Measurements from ENCODE around the gene MGAT5B.

The MGAT5B gene

DNA sequence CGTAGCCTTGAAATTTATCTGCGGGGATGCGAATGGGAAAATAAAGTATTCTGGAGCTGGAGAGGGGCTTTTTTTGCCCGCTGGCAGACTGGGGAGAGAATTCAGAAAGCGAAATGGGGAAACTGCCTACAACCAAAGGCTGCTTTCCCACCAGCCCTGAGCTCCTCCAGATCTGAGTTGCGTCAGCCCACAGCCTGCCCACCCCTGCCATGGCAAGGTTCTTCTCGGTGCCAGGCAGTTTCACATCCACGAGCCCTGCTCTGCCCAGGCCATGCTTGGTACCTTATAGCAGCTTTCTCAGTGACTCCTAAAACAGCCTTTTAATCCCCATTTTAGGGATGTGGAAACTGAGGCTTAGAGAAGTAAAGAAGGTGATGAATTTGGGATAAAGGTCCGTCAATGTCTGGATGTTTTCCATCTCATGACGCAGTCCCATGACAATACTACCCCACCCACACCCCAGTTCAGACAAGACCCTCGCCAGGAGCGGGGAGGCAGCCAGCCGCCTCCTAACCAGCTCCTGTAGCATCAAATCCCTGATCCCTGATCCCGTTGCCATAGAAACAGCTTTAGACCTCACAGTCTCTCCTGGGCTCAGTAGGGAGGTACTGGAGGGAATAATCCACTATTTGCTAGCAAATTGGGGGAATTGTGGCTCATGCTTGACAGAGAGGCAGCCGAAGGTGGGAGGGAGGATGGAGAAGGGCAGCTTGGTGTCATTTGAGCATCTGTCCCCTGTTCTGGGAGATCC is 113.5 kb downstream of the MGAT5B start:
- DNase-seq (ENCODE audit: low read depth), result no peak

DNA sequence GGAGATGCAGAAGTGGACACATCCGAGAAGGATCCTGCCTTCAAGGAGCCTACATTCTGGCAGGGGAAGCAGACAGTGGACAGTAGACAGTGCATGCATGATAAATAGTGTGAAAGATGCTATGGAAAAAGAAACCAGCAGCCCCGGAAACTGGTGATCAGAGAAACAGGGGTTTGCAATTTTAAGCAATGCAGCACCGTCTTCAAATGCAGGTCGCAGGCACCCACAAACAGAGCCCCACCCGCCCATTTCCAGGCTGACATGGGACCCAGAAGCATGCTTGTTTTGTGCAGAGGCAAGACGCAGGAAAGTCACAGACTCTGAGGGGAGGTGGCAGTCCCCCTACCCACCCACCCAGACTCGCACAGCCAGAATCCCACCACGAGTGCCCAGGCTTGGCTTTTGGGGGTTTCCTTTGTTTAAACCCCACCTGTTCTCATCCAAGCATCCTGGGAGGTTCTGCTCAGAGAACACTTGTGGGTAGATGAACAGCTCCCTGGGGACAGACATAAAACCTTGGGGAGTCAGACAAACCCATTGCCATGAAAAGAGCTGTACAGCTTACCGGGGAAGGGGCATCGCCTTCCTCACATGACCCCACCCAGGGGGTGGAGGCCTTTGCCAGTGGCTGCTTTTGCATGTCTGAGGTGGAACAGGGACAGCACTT is 114.3 kb downstream of the MGAT5B start:
- DNase-seq (ENCODE audit: low read depth), result no peak

- DNase-seq (ENCODE audit: low read depth), result no peak
These were observed 115.0 kb downstream of the MGAT5B start for GRCh38 chr17:76983075-76983775.

GRCh38 chr17:76986365-76986764 is 118.2 kb downstream of the MGAT5B start:
- no peak for DNase-seq (ENCODE audit: low read depth)

- DNase-seq (ENCODE audit: low read depth), result no peak
These were observed 119.4 kb downstream of the MGAT5B start for GRCh38 chr17:76987486-76988093.

DNA sequence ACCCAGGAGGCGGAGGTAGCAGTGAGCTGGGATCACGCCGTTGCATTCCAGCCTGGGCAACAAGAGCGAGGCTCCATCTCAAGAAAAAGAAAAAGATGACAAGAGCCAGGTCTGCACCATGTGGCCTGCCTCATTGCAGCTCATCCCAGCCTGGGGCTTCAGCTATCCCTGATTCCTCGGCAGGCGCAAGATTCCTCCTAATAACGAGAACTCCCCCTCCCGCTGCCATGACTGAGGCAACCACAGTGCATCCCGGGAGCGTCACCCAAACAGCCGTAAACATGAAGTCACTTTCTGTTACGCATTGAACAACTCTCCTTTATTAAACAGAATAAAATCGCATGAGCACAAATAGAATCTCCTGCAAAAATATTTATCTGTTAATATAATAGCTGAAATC is 120.6 kb downstream of the MGAT5B start:
- no peak for DNase-seq (ENCODE audit: low read depth)

DNA sequence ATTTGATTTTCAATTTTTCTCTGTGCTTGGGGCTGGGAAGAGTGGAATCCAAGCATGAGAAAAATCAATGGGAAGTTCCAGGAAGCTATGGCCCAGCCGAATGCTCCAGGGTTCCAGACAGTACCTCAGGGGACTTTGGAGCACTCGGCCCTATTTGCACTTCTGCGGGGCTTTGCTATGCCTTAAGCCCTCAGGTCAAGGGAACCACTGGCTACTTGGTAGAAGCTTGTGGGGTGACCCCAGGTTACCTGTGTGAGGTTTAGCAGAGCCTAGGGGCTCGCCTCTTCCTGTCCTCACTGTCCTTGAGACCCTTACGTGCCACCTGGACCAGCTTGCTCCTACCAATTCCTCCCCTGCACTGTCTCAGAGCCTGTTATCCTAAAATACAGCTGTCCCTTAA is 121.3 kb downstream of the MGAT5B start:
- no peak for DNase-seq (ENCODE audit: low read depth)

GRCh38 chr17:76992891-76993290 is 124.7 kb downstream of the MGAT5B start:
- DNase-seq (ENCODE audit: low read depth), result no peak

- DNase-seq (ENCODE audit: low read depth), result no peak
These were observed 125.4 kb downstream of the MGAT5B start for GRCh38 chr17:76993651-76994050.

DNA sequence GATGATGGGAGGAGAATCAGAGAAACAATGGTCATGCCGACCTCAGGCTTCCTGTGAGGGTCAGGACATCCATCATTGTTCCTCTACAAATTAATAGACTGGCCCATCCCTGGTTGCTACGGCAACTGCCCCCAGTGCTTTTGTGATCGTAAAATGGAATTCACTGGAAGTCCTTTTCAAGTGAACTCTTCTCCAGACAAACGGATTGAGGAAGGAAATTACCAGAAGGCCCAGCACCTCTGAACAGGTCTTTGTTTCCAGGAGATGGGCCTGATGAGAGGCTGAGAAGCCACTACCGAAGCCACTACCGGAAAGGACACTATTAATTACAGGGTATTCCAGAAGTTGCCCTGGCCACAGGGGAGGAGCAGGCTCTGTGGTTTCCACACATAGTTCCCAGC is 126.0 kb downstream of the MGAT5B start:
- DNase-seq (ENCODE audit: low read depth), result no peak

- DNase-seq (ENCODE audit: low read depth), result no peak
These were observed 127.3 kb downstream of the MGAT5B start for GRCh38 chr17:76995387-76996105.

DNA sequence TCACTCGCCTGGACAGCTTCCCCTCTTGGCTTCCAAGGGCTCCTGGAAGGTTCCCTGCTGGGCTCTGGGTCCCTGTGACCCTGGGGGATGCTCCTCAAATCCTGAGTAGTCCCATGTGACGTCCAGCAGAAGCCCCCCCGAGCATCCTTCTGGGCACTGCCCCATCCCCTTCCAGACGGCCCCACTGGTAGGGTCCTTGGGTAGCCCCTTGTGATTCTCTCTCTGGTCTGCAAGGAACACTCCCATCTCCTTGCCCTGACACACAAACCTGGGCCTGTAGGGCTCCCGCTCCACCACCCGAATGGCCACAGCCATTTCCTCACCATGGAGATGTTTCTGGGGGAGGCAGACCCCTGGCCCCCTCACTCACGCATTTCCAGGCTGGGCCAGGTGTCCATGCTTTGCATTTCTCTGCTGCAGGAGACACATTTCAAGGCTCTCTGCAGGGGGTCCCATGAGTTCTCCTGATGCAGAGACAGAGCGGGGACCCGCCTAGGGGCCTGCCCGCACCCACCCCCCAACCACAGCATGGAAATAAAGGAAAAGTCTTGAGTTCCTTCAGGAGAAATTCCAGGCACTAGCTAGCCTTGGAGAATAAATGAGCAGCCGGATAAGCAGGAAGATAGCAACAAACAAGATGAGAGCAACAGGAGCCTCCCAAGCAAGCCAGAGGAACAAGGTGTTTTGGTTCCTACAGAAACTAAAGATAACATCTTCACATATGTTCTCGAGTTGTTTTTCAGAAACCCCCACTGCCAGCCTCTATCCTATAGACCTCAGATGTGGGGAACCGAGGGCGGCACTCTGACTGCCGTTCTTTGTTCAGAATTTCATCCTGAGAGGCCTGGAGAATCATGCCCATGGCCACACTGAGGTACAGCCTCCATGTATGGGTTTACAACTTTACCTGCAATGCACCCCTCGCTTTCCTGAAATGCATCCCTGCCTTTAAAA is 128.8 kb downstream of the MGAT5B start:
- no peak for DNase-seq (ENCODE audit: low read depth)

DNA sequence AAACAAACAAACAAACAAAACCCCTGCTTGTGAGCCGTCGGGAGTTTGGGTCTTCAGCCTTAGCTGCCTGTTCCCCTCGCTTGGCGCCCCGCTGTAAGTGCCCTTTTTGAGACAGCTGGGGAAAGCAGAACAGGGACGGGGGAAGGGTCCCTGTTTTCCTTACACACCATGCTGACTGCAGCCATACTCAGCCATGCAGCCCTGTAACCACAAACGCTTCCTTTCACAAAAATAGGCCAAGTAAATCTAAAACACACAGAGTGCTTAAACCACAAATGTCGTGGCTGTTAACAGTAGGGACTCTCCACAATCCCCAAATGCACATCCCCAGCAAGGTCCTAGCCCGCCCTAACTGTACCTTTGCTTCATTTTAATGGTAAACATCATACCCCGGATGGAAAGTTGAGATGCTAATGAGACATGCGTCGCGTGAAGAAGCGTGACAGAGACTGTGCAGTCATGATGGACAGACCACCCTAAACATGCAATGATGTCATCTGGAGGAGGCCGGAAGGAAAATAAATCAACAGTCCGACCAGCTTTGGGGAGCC is 129.9 kb downstream of the MGAT5B start:
- no peak for DNase-seq (ENCODE audit: low read depth)

GRCh38 chr17:76998839-76999238 is 130.6 kb downstream of the MGAT5B start:
- no peak for DNase-seq (ENCODE audit: low read depth)

Data from amniotic epithelial cell (primary cell).